ENCODE measurements around the gene PDE3A. TPM values are rescaled to one million over a fixed set of nuclear protein-coding genes. Genes with fewer than 3 reads are reported as not detected.

Gene PDE3A
- total and polyA plus RNA-seq, 2 experiments from 2014 or later, result 1.8 to 2.7 TPM

DNA sequence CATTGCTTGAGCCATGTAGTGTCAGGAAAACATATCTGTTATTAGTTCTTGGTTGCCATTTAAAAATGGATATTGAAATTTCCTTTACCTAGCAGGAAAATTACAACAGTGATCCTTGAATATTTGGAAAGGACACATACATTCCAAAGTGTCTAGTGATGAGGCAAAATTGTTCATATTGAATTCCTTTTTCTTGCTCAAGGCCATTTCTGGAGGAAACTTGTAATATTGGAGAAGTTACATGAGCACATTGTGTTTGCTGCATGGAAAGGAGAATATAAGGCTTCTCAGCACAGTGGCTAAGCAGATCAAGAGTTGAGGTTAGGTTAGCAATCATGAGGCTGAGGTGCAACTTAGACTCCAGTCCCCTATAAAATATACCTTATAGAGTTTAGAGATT is 121.9 kb downstream of the PDE3A start:
- DNase-seq (ENCODE audit: low read depth in 1 of 2, low spot score in 1 of 2), result peak in 1 of 2 donors; percentile 54
- H3K4me1 ChIP-seq (ENCODE audit: low read depth), result no peaks in the 10 kb centered on the region
- TF ChIP-seq, protein P1, sequence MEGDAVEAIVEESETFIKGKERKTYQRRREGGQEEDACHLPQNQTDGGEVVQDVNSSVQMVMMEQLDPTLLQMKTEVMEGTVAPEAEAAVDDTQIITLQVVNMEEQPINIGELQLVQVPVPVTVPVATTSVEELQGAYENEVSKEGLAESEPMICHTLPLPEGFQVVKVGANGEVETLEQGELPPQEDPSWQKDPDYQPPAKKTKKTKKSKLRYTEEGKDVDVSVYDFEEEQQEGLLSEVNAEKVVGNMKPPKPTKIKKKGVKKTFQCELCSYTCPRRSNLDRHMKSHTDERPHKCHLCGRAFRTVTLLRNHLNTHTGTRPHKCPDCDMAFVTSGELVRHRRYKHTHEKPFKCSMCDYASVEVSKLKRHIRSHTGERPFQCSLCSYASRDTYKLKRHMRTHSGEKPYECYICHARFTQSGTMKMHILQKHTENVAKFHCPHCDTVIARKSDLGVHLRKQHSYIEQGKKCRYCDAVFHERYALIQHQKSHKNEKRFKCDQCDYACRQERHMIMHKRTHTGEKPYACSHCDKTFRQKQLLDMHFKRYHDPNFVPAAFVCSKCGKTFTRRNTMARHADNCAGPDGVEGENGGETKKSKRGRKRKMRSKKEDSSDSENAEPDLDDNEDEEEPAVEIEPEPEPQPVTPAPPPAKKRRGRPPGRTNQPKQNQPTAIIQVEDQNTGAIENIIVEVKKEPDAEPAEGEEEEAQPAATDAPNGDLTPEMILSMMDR (IDR thresholded peaks at IDR 0.05; ENCODE audit: low read depth, low read length), result no peak
- no peaks in the 10 kb centered on the region for H3K27me3 ChIP-seq
- no peaks in the 10 kb centered on the region for H3K9me3 ChIP-seq (ENCODE audit: low read depth)
- no peak overlapping the region for H3K27ac ChIP-seq
- H3K36me3 ChIP-seq, result no peaks in the 10 kb centered on the region
- H3K4me3 ChIP-seq, result no peak overlapping the region

DNA sequence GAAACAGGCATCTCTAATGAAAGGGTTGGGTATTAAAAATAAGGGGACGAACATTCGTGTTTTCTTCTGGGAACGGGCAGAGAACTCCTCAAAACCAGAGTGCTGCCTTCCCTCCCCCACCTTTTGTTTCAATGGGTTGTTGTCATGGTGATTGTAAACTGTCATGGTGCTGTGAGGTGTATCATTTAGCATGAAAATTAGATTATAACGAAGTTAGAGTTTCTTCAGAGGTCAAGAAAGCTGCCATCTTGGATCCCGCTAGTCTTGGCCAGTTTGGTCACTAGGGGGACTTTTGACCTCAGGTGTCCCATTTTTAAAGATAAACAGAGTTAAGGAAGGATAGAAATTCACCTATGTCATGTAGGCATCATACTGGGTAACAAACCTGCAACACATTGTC is 123.0 kb downstream of the PDE3A start:
- no peaks in the 10 kb centered on the region for H3K36me3 ChIP-seq
- TF ChIP-seq, protein P1 (IDR thresholded peaks at IDR 0.05; ENCODE audit: low read depth, low read length), result no peak
- H3K9me3 ChIP-seq (ENCODE audit: low read depth), result no peaks in the 10 kb centered on the region
- H3K4me1 ChIP-seq (ENCODE audit: low read depth), result no peaks in the 10 kb centered on the region
- H3K27ac ChIP-seq, result no peak overlapping the region
- no peaks in the 10 kb centered on the region for H3K27me3 ChIP-seq
- H3K4me3 ChIP-seq, result no peak overlapping the region
- DNase-seq (ENCODE audit: low read depth in 1 of 2, low spot score in 1 of 2), result no peak

DNA sequence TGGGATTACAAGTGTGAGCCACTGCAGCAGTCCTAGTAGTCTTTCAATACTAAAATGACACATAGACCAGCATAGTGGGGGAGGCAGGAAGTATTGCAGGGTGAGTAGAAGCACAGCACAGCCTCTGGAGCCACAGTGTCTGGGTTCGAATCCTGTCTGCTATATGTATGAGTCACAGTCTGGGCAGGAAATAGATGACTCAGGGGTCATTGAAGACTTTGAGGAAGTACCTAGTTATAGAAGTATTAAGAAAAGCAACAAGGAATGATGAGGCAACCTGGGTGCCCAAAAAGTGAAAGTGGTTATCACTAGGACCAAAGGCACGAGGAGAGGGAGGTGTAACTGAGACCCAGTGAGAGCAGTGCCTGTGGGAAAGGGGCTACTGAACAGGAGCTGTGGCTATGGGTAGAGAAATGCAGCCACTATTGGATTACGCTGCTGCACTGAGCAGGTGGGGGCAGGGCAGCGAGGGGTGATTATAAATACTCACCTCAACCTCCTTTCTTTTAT is 124.0 kb downstream of the PDE3A start:
- Histone ChIP-seq H3K4me1 (ENCODE audit: low read depth) (peaks cover 8% of the 10 kb centered on the region), H3K36me3 (no peaks in the 10 kb centered on the region), H3K4me3 (no peak overlapping the region), H3K9me3 (ENCODE audit: low read depth) (no peaks in the 10 kb centered on the region), H3K27ac (no peak overlapping the region), H3K27me3 (no peaks in the 10 kb centered on the region)
- DNase-seq (ENCODE audit: low read depth in 1 of 2, low spot score in 1 of 2), result peak in 1 of 2 donors; percentile 61
- TF ChIP-seq, protein P1 (IDR thresholded peaks at IDR 0.05; ENCODE audit: low read depth, low read length), result no peak

- no peak overlapping the region for H3K27ac ChIP-seq
- H3K4me1 ChIP-seq (ENCODE audit: low read depth), result peaks cover 8% of the 10 kb centered on the region
- H3K36me3 ChIP-seq, result no peaks in the 10 kb centered on the region
- no peak overlapping the region for H3K4me3 ChIP-seq
- H3K9me3 ChIP-seq (ENCODE audit: low read depth), result no peaks in the 10 kb centered on the region
- TF ChIP-seq, protein P1 (IDR thresholded peaks at IDR 0.05; ENCODE audit: low read depth, low read length), result no peak
- DNase-seq (ENCODE audit: low read depth in 1 of 2, low spot score in 1 of 2), result no peak
- no peaks in the 10 kb centered on the region for H3K27me3 ChIP-seq
These were observed 125.6 kb downstream of the PDE3A start for GRCh38 chr12:20493934-20494333.

DNA sequence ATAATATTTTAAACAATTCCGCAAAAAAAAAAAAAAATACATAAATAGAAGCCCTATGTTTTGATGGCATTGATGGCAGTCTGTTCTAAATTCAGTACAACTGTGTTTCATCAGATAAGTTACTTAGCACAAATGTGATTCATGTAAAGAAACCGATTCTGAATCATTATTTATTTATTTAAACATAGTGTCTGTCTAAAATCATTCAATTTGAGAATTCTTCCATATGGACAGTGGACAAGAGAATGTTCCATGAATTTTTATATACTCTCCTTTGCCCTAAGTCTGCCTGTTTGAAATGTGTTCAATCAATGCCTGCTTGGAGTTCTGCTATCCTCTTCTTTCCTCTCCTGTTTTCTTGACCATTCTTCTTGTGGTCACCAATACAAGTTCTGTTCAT is 126.5 kb downstream of the PDE3A start:
- H3K36me3 ChIP-seq, result no peaks in the 10 kb centered on the region
- no peak overlapping the region for H3K4me3 ChIP-seq
- H3K9me3 ChIP-seq (ENCODE audit: low read depth), result no peaks in the 10 kb centered on the region
- H3K27ac ChIP-seq, result no peak overlapping the region
- DNase-seq (ENCODE audit: low read depth in 1 of 2, low spot score in 1 of 2), result no peak
- TF ChIP-seq, protein P1 (IDR thresholded peaks at IDR 0.05; ENCODE audit: low read depth, low read length), result no peak
- no peaks in the 10 kb centered on the region for H3K27me3 ChIP-seq
- H3K4me1 ChIP-seq (ENCODE audit: low read depth), result peaks cover 8% of the 10 kb centered on the region

DNA sequence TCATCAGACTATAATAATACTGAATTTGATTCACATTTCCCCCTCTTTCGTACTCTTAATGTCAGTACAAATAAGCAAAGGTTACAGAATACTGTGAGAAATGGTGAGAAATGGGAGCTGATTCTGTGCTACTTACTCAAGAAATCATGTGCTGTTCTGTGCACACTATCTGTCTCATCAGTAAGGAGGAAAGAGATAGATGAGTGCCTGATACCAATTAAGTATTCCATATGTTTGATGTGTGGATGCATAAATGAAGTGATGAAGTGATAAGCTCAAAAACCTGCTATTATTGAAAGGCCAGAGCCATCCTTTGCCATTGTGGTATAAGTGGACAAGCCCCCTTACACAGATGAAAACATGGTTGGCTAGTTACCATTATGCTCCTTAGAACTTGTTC is 127.7 kb downstream of the PDE3A start:
- H3K36me3 ChIP-seq, result no peaks in the 10 kb centered on the region
- TF ChIP-seq, protein P1 (IDR thresholded peaks at IDR 0.05; ENCODE audit: low read depth, low read length), result no peak
- H3K27ac ChIP-seq, result no peak overlapping the region
- no peak overlapping the region for H3K4me3 ChIP-seq
- no peaks in the 10 kb centered on the region for H3K9me3 ChIP-seq (ENCODE audit: low read depth)
- DNase-seq (ENCODE audit: low read depth in 1 of 2, low spot score in 1 of 2), result no peak
- H3K27me3 ChIP-seq, result no peaks in the 10 kb centered on the region
- peaks cover 8% of the 10 kb centered on the region for H3K4me1 ChIP-seq (ENCODE audit: low read depth)

All from cardiac muscle cell (in vitro differentiated cells and primary cell).